H54 (cell line): Measurements from ENCODE around the gene REPIN1.

Source experiments
- DNase-seq: peaks from one replicate; pipeline ENCODE4 v3.0.0; 2011; ENCODE audit warnings: low spot score, mixed read lengths; ENCODE audit not compliant: insufficient read length
- FAIRE-seq: peaks from 3 replicates; lab custom pipeline; 2011; peaks lifted over from hg19 to GRCh38; lab: Jason Lieb, UNC
- POLR2A ChIP-seq: IDR thresholded peaks from 2 replicates; pipeline ENCODE4 v1.6.1; 2011; ENCODE audit warnings: low read depth, mild to moderate bottlenecking, low read length

The REPIN1 gene

DNA sequence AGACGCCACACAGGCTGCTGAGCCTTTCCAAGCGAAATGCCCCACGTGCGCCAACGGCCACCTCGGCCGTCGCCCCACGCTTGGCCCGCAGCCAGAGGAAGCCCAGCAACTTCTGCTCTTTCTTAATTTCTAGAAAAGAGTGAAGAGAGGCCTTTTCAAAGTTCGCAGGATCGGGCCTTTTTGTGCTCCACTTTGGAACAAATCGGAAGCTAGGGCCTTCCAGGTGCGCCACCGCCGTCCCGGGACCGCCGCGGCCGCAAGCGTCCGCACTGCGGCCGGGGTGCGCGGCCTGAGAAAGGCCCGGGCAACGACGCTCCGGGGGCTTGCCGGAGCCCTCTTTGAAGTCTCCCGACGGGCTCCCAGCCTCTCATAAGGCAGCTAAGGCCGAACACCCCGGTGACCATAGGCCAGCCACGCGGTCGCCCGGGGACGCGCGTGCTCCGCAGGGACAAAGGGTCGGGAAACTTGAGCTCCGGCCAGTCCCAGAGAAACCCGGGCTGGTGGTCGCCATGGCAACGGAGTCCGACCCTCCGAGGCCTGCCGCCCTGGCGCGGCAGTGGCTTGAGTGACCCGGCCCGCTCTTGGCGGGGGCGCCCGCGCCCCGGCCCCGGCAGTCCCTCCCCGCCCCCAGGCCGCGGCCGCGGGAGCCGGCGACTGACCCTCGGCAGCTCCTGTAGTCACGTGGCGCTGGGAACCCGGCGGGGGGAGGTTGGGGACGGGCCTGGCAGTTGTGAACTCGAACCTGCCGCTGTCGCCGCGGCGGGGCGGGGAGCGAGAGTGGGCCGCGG is at the start of gene REPIN1:
Gene REPIN1 (plus strand): TSS at position 727 of the 788 bp plus-strand sequence. CDS start 890 bp downstream, outside the sequence.
- peak; percentile 67 for TF ChIP-seq POLR2A
- FAIRE-seq (no peak), DNase-seq (peak; percentile 76)

- TF ChIP-seq POLR2A, result no peak
- no peak for DNase-seq
- no peak for FAIRE-seq
These were observed 46.9 kb upstream of the REPIN1 start for GRCh38 chr7:150321788-150322113.

- FAIRE-seq, result no peak
- no peak for TF ChIP-seq POLR2A
- no peak for DNase-seq
These were observed 46.3 kb upstream of the REPIN1 start for GRCh38 chr7:150322114-150322832.

- DNase-seq (no peak), FAIRE-seq (no peak)
- TF ChIP-seq POLR2A, result no peak
These were observed 45.6 kb upstream of the REPIN1 start, which contains the start of the genes ACTR3C and LRRC61 for GRCh38 chr7:150322833-150323681. TSS of gene ACTR3C (minus strand) at chr7:150323545. CDS start at chr7:150295296, 28,249 bp downstream. TSS of gene LRRC61 (plus strand) at chr7:150323355. CDS start at chr7:150336862, 13,507 bp downstream.

GRCh38 chr7:150323682-150324372 is 44.8 kb upstream of the REPIN1 start:
- no peak for FAIRE-seq
- no peak for DNase-seq
- no peak for TF ChIP-seq POLR2A

GRCh38 chr7:150324373-150324961 is 44.2 kb upstream of the REPIN1 start:
- FAIRE-seq (no peak), DNase-seq (no peak)
- no peak for TF ChIP-seq POLR2A

DNA sequence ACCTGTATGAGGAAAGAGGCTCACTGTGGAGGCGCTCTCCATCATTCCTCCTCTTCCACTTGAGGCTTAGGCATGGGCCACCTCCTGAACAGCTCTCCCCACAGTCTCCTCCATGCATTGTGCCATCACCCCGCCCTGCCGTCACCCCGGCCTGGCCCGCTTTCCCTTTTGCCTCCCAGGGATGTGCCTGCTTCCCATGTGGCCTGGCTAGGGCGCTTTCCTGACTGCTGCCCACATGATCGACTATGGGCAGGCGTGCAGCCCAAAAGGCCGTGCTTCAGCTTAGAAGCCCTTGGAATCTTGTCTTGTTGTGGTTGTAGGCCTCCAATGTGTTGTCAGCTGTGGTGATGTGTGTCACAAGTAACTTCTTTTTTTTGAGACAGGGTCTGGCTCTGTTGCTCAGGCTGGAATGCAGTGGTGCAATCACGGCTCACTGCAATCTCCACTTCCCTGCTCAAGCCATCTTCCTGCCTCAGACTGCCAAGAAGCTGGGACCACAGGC is 43.5 kb upstream of the REPIN1 start:
- DNase-seq (no peak), FAIRE-seq (no peak)
- TF ChIP-seq POLR2A, result no peak

- no peak for TF ChIP-seq POLR2A
- no peak for DNase-seq
- no peak for FAIRE-seq
These were observed 42.7 kb upstream of the REPIN1 start for GRCh38 chr7:150325901-150326300.

- no peak for DNase-seq
These were observed 41.9 kb upstream of the REPIN1 start for GRCh38 chr7:150326657-150327268.

GRCh38 chr7:150327308-150327707 is 41.3 kb upstream of the REPIN1 start:
- no peak for TF ChIP-seq POLR2A
- FAIRE-seq (no peak), DNase-seq (no peak)

More at GRCh38 chr7:150326657-150327268, 41.9 kb upstream of the REPIN1 start:
- no peak for FAIRE-seq
- TF ChIP-seq POLR2A, result no peak

DNA sequence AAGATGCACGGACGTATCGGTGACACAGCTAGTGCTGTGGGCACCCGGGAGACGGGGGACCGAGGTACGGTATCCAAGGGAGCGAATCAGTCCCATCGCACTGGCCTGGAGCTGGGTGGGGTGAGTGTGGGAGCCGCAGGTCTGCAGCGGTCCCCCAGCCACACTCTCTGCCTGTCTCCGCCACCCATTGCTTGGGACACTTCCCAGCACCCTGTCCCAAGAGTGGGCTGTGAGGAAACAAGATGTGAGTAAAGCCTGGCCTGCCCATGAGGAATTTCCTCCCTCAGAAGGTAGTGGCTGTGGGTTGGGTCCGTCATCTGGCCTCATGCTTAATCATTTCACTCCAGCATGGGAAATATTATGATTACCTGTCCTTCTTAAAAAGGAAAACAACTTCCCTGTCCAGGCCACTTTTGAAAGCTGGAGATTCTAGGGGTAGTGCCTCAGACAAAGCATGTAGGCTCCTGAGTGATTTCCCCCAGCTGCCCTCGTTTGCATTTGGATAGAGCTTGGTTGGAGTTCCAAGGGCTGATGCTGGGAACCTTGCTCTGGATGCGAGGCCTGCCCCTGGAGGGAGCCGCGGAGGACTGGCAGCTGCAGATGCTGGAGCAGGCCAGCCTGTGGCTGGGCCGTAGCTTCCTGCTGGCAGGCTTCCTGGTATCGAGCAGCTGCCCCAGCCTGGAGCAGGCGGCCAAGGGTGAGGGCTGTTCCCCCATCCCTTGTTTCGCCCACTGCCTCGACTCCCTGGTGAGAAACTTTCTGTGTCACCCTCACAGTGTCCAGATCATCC is 39.1 kb upstream of the REPIN1 start:
- TF ChIP-seq POLR2A, result no peak
- no peak for DNase-seq
- no peak for FAIRE-seq
